ENCODE results near the gene PRPF40B. TPM values are rescaled to one million over a fixed set of nuclear protein-coding genes. Genes with fewer than 3 reads are reported as not detected.

The PRPF40B gene
- total RNA-seq = 12.4 and 17.6 TPM in 2 replicates

GRCh38 chr12:49623142-49623904 lies at the start of gene PRPF40B:
Gene PRPF40B, plus strand, starts transcription at chr12:49623561. Its CDS starts 30 bp downstream, at chr12:49623591.

GRCh38 chr12:49605539-49605938 lies 17.8 kb upstream of the PRPF40B start, which contains the start of gene FAM186B:
Gene FAM186B, minus strand, starts transcription at chr12:49605639. Its CDS starts 162 bp downstream, at chr12:49605477.

Other genes starting within 250 kb of the PRPF40B start
- gene KCNH3, start 84.5 kb upstream of the PRPF40B start, total RNA-seq = under 0.01 TPM in 1 of 2 replicates, not detected in the other
- 53.7 and 71.7 TPM in 2 replicates for gene MCRS1, start 55.4 kb upstream of the PRPF40B start, total RNA-seq
- gene FAM186B, start 17.9 kb upstream of the PRPF40B start, total RNA-seq = 0.12 and 0.22 TPM in 2 replicates
- gene FMNL3, start 83.8 kb downstream of the PRPF40B start, total RNA-seq = 26.2 and 26.3 TPM in 2 replicates
- gene TMBIM6, start 118.0 kb downstream of the PRPF40B start, total RNA-seq = 361 and 382 TPM in 2 replicates
- 14.3 and 24.4 TPM in 2 replicates for gene NCKAP5L, start 204.9 kb downstream of the PRPF40B start, total RNA-seq
- gene BCDIN3D, start 219.5 kb downstream of the PRPF40B start, total RNA-seq = 4.1 and 4.6 TPM in 2 replicates